IPS-20b (cell line): Measurements from ENCODE around the gene DEPDC5.
"Not testable (repeated sequence)": the region's sequence is repeated elsewhere in the genome, so short reads cannot be mapped to it uniquely, and the experiment has no call there.

Experiments used
- H3K27ac ChIP-seq: one replicate; pipeline ENCODE4 v1.5.1; 2013; ENCODE audit warnings: low read length
- H3K27me3 ChIP-seq: 2 replicates; pipeline ENCODE4 v1.6.1; 2013; ENCODE audit warnings: mild to moderate bottlenecking, low read length, inconsistent platforms; ENCODE audit not compliant: insufficient read depth
- H3K36me3 ChIP-seq: 2 replicates; pipeline ENCODE4 v1.6.1; 2013; ENCODE audit warnings: low read depth, mild to moderate bottlenecking, inconsistent platforms, low read length, moderate library complexity; ENCODE audit not compliant: insufficient read depth
- H3K4me1 ChIP-seq: 2 replicates; pipeline ENCODE4 v1.6.1; 2013; ENCODE audit warnings: mild to moderate bottlenecking, control low read depth, inconsistent platforms, low read length, moderate library complexity; ENCODE audit not compliant: insufficient read depth
- H3K4me3 ChIP-seq: 2 replicates; pipeline ENCODE4 v1.5.1; 2013; ENCODE audit warnings: mild to moderate bottlenecking, low read length, inconsistent platforms
- H3K9ac ChIP-seq: 2 replicates; pipeline ENCODE4 v1.6.1; 2013; ENCODE audit warnings: low read depth, mild to moderate bottlenecking, inconsistent platforms, low read length, moderate library complexity
- H3K9me3 ChIP-seq: 2 replicates; pipeline ENCODE4 v1.6.1; 2013; ENCODE audit warnings: mild to moderate bottlenecking, low read depth, low read length, inconsistent platforms; ENCODE audit not compliant: insufficient read depth

Gene DEPDC5

GRCh38 chr22:31753634-31754501, at the start of gene DEPDC5:
Gene DEPDC5, plus strand, starts transcription at chr22:31754019. Its CDS starts 903 bp downstream, at chr22:31754922.
- peaks cover 9% of the 10 kb centered on the region for H3K36me3 ChIP-seq
- peaks cover 9% of the 10 kb centered on the region; the same call in 1 of the 2 replicates for H3K4me1 ChIP-seq
- H3K27me3 ChIP-seq = no peaks in the 10 kb centered on the region
- peak within 1 kb of the TSS; percentile 83 for H3K27ac ChIP-seq
- H3K9me3 ChIP-seq = no peaks in the 10 kb centered on the region
- peak within 1 kb of the TSS; percentile 92 for H3K4me3 ChIP-seq
- peak within 1 kb of the TSS; percentile 91 for H3K9ac ChIP-seq

DNA sequence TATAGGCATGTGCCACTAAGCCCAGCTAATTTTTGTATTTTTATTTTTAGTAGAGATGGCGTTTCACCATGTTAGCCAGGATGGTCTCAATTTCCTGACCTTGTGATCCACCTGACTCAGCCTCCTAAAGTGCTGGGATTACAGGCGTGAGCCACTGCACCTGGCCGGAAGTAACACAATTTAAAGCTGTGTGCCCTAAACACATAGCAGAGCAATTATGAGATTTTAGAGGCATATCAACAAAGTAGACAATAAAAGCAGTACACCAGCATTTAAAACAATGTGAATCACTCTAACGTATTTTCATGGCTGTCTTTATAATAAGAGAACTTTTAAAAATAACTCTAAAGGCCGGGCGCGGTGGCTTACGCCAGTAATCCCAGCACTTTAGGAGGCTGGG, 46.3 kb upstream of the DEPDC5 start:
- H3K9me3 ChIP-seq = no peaks in the 10 kb centered on the region
- H3K4me3 ChIP-seq = no peak overlapping the region
- H3K27me3 ChIP-seq = no peaks in the 10 kb centered on the region
- peaks cover 54% of the 10 kb centered on the region for H3K36me3 ChIP-seq
- H3K27ac ChIP-seq = no peak overlapping the region
- no peak overlapping the region for H3K9ac ChIP-seq
- no peaks in the 10 kb centered on the region for H3K4me1 ChIP-seq

DNA sequence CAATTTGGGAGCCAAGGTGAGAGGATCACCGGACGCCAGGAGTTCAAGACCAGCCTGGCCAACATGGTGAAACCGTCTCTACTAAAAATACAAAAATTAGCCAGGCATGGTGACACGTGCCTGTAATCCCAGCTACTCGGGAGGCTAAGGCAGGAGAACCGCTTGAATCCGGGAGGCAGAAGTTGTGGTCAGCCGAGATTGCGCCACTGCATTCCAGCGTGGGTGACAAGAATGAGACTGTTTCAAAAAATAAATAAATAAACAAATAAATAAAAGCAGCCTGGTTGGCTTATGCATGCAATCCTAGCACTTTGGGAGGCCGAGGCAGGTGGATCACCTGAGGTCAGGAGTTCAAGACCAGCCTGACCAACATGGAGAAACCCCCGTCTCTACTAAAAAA, 42.6 kb upstream of the DEPDC5 start:
- not testable (repeated sequence) for H3K4me3 ChIP-seq, H3K9ac ChIP-seq, H3K4me1 ChIP-seq, H3K27me3 ChIP-seq, H3K9me3 ChIP-seq, H3K27ac ChIP-seq
- H3K36me3 ChIP-seq = peaks cover 66% of the 10 kb centered on the region

DNA sequence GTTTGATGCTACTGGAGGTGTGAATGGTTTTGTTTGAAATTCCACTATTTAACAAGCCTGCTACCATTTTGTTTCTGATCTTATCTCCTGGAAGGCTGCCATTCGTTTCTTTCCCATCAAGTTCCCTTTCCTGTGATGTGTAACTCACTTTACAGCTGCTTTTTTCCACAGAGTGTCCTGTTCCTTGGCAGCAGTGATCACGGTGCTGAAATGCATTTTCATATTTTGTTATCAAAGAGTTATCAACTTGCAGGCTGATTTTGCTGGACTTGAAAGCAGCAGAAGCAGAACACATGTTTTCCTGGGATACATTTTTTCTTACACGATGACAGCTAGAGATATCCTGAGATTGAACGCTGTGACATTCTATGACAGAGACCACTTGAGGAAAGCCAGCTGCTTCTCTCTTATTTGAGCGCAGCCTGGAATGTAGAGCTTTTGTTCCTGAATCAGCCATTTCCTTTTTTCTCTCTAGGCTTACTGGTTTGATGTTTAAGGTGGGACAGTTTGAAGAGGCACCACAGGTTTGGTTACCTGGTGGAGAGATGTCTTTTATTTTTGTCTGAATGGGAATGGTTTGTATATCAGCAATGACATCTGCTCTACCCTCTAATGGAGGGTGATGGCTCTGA, 38.6 kb upstream of the DEPDC5 start:
- H3K9ac ChIP-seq = no peak overlapping the region
- no peak overlapping the region for H3K4me3 ChIP-seq
- H3K27ac ChIP-seq = no peak overlapping the region
- no peaks in the 10 kb centered on the region for H3K9me3 ChIP-seq
- peaks cover 84% of the 10 kb centered on the region for H3K36me3 ChIP-seq
- no peaks in the 10 kb centered on the region for H3K27me3 ChIP-seq
- H3K4me1 ChIP-seq = no peaks in the 10 kb centered on the region

GRCh38 chr22:31719850-31720471, 33.9 kb upstream of the DEPDC5 start:
- Histone ChIP-seq H3K4me3 (no peak overlapping the region), H3K9me3 (no peaks in the 10 kb centered on the region), H3K9ac (no peak overlapping the region), H3K36me3 (peaks cover 86% of the 10 kb centered on the region), H3K27me3 (no peaks in the 10 kb centered on the region), H3K4me1 (no peaks in the 10 kb centered on the region), H3K27ac (no peak overlapping the region)

- Histone ChIP-seq H3K9ac (no peak overlapping the region), H3K9me3 (no peaks in the 10 kb centered on the region), H3K4me3 (no peak overlapping the region), H3K27me3 (no peaks in the 10 kb centered on the region), H3K36me3 (peaks cover 87% of the 10 kb centered on the region), H3K4me1 (no peaks in the 10 kb centered on the region), H3K27ac (no peak overlapping the region)
Measured at GRCh38 chr22:31723723-31724122, 30.1 kb upstream of the DEPDC5 start.

DNA sequence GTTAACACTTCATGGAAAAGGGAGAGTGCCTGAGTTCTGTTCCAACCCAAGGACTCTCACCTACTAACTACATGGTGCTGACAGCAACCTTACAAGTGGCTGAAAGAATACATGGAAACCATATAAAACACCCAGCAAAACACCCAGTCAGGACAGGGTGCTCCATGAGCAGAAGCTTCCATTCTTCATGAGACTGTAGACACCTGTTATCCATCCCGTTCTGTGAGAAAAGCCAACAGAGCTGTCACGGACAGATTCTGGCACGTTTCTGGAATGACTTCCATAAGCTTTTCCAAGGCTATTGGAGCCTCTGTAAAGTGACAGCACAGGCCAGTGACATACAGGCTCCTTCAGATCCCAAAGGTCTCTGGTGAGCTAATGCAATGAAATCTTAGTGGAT, 27.1 kb upstream of the DEPDC5 start:
- H3K4me3 ChIP-seq = no peak overlapping the region
- no peaks in the 10 kb centered on the region for H3K4me1 ChIP-seq
- no peaks in the 10 kb centered on the region for H3K9me3 ChIP-seq
- peaks cover 61% of the 10 kb centered on the region for H3K36me3 ChIP-seq
- H3K27ac ChIP-seq = no peak overlapping the region
- no peaks in the 10 kb centered on the region for H3K27me3 ChIP-seq
- H3K9ac ChIP-seq = no peak overlapping the region

- Histone ChIP-seq H3K27me3 (no peaks in the 10 kb centered on the region), H3K36me3 (peaks cover 57% of the 10 kb centered on the region), H3K9me3 (no peaks in the 10 kb centered on the region), H3K27ac (no peak overlapping the region), H3K9ac (no peak overlapping the region), H3K4me3 (no peak overlapping the region), H3K4me1 (no peaks in the 10 kb centered on the region)
Measured at GRCh38 chr22:31728857-31729256, 25.0 kb upstream of the DEPDC5 start.

- Histone ChIP-seq H3K9me3 (no peaks in the 10 kb centered on the region), H3K27me3 (no peaks in the 10 kb centered on the region), H3K9ac (no peak overlapping the region), H3K4me1 (no peaks in the 10 kb centered on the region), H3K27ac (no peak overlapping the region), H3K36me3 (peaks cover 55% of the 10 kb centered on the region), H3K4me3 (no peak overlapping the region)
Measured at GRCh38 chr22:31730344-31730711, 23.5 kb upstream of the DEPDC5 start.

- Histone ChIP-seq H3K27ac (no peak overlapping the region), H3K36me3 (peaks cover 54% of the 10 kb centered on the region), H3K4me3 (no peak overlapping the region), H3K4me1 (no peaks in the 10 kb centered on the region), H3K27me3 (no peaks in the 10 kb centered on the region), H3K9me3 (no peaks in the 10 kb centered on the region), H3K9ac (no peak overlapping the region)
Measured at GRCh38 chr22:31732089-31732829, 21.6 kb upstream of the DEPDC5 start.

GRCh38 chr22:31733580-31734079, 20.2 kb upstream of the DEPDC5 start:
- no peak overlapping the region for H3K9ac ChIP-seq
- peaks cover 58% of the 10 kb centered on the region for H3K36me3 ChIP-seq
- no peak overlapping the region for H3K4me3 ChIP-seq

More at GRCh38 chr22:31733580-31734079, 20.2 kb upstream of the DEPDC5 start:
- Histone ChIP-seq H3K9me3 (no peaks in the 10 kb centered on the region), H3K4me1 (no peaks in the 10 kb centered on the region), H3K27me3 (no peaks in the 10 kb centered on the region), H3K27ac (no peak overlapping the region)
